Endometrial microvascular endothelial cells (primary cell): ENCODE results near the gene SNF8. TPM values are rescaled to one million over a fixed set of nuclear protein-coding genes. Genes with fewer than 3 reads are reported as not detected.
"Not testable (repeated sequence)": the region's sequence is repeated elsewhere in the genome, so short reads cannot be mapped to it uniquely, and the experiment has no call there.

Source experiments
- in situ Hi-C: cut with HindIII; loops from 2 replicates; pipeline ENCODE4 v1.10.0; 2017; ENCODE audit warnings: low sequenced_read_pairs, low pct_unique_long_range_greater_than_20kb; ENCODE audit errors: inconsistent ontology term
- total RNA-seq: library from RNA; depleted of rRNA; stranded (reverse); fragments of >200 nt; gene quantifications from one replicate; pipeline ENCODE4 v1.2.3, GENCODE V29; 2015; ENCODE audit errors: inconsistent ontology term

SNF8 gene
- total RNA-seq, 1 donor from 2014 or later: 134 TPM

GRCh38 chr17:48945261-48945651 lies 614 bp upstream of the SNF8 start:
- in situ Hi-C loops: not testable (repeated sequence)

GRCh38 chr17:48933035-48933434 lies 11.6 kb downstream of the SNF8 start:
- in situ Hi-C loops: no loop called here

DNA sequence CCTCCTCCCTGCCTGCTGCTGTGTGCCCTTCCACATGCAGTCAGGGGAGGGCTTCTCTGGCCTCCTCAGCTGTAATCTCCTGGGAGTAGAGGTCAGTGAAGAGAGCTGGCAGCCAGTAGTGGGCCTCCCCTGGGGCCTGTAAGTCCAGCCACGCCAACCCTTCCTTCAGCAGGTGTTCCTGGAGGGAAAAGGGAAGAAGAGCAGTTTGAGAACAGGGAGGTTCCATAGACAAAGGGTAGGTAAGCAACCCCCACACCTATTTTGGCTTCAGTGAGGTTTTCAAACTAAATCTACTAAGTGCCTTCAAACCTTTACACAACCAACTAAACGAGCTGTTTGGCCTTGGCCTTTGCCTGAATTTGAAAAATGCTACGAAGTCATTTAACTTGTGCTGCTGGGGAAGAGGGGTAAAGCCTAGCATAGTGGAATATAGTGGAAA lies 14.2 kb downstream of the SNF8 start:
- in situ Hi-C loops: no loop called here

GRCh38 chr17:48929812-48930165 lies 14.9 kb downstream of the SNF8 start:
- in situ Hi-C loops: no loop called here

GRCh38 chr17:48928876-48929811 lies 15.5 kb downstream of the SNF8 start:
- in situ Hi-C loops: no loop called here

DNA sequence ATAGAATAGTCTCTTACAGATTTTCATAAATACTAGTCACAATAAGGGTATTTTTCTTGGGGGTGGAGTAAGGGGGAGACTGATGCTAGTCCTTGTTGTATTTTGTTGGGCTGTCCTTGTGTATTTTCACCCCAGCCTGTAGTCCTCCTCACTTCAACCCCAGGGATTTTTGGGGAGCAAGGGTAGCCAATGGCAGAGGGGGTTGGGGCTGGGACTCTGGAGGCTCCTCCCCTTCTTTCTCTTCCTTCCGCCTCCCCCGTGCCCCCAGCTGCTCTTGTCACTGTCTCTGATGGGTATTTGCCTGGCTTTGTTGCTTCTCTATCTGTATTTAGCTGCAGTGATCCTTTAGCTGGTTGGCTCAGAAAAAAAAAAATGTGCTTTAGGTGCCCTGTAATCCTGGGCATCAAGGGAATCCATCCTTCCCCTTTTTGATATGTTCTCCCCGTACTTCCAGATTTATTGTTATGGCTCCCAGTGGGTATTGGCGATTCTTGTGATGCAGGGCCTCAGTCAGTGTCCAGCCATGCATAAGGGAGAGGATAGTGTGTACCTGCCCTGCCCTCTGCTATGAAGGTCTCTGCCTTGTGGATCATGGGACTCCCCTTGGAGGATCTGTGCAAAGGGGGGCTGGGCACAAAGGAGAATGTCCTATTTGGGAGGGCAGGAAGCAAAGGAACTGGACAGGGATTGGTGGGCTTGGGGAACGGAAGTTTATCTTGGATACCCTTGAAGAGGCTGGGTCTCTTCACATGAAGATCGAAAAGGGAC lies 16.5 kb downstream of the SNF8 start:
- in situ Hi-C loops: no loop called here

GRCh38 chr17:48925991-48926342 lies 18.7 kb downstream of the SNF8 start:
- in situ Hi-C loops: no loop called here

DNA sequence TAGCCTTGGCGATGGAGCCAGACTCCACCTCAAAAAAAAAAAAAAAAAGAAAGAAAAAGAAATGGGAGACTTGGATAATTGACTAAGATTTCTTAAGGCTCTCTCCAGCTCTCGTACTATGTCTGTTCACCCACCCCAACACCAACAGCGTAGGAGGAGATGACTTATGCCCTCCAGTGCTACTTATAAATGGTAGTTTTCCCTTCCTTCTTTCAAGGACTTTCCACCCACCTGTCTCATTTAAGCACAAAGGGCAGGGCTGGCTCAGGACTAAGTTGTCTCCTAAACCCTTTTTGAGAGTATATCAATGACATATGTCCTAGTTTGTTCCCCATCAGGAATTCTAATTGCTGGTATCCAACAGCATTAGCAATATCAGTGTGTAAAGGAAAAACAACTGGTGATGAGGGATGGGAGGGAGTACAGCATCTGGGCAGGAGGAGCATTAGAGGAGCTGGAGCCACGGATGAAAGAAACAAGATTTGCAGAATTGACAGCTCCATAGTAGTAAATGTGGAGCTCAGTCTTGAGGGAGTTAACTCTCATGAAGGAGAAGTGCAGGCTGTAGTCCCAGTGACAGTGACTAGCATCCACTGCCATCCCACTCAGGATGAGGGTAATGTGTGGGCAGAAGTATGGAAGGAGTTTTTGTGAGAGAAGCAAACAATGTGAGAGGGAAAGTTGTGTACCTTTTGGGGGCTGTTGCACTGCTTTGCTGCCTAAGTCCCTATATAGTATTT lies 19.2 kb downstream of the SNF8 start:
- in situ Hi-C loops: no loop called here

DNA sequence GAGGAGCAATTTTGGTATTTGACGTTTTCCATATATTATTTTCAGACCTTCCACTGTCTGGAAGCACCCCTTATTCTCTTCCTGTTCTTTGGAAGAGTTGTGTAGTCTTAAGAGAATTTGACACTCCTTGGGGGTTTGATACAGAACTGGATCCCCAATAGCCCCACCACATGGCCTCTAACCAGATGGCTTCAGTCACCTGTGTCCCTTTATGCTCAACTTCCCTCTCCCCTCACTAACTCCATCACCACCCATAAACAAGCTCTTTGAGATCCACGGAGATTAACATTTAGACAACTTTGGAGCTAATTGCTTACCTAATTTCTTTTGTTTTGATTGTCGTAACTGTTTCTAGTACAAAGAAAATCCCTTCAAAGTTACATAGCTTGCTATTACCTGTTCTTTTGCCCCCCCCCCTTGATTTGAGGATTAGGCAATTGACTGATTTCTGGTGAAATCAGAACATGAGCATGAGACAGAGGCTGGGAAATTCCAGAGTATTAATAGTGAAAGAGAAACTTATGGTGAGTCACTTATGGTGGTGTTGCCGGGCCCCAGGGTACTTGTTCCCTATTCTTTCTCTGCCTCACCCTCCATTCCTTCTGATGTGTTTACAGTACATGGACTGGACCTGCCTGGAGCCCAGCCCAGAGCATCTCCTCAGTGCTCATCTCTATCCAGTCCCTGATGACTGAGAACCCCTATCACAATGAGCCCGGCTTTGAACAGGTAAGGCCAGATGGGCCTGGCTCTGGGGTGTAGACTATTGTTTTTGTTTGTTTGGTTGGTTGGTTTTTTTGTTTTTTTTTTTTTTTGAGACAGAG lies 29.0 kb downstream of the SNF8 start:
- in situ Hi-C loops: loop anchor here (25.0 kb wide), 1 partner anchor 122 kb away; no protein-coding TSS in a partner anchor

DNA sequence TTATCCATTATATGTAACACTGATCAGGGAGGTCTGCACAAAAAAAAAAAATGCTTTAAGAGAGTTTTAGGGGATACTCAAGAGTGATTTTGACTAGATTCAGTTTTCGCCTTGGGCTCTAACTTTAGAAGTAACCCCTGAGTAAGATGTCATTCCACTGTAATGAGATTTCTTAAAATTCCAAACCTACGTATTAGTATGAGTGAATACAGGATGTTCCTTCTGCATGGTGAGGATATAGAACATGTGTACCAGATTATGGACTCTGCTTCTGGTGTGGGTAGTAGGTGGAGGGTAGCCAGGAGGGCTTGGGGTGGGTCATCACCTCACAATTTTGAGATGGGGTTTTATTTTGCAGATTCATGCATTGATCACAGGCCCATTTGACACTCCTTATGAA lies 32.2 kb downstream of the SNF8 start:
- in situ Hi-C loops: loop anchor here (25.0 kb wide), 1 partner anchor 125 kb away; no protein-coding TSS in a partner anchor

DNA sequence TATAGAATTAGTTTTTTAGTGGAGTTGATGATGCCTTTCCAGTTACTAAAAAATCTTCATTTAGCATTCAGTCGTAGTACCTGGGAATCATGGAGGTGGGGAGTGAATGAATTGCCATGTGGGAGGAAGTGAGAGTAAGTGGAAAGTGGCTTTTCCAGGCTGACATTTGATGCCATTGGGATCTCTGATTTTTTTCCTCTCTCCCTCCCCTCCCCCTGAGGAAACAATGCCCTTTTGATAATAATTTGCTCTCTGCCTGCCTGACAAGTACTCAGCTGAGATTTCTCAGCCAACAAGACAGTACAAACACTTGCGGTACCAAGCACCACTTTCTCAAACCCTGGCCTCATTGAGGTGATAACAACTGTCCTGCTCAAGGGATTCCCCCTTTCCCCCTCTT lies 34.3 kb downstream of the SNF8 start:
- in situ Hi-C loops: loop anchor here (25.0 kb wide), 1 partner anchor 127 kb away; no protein-coding TSS in a partner anchor

DNA sequence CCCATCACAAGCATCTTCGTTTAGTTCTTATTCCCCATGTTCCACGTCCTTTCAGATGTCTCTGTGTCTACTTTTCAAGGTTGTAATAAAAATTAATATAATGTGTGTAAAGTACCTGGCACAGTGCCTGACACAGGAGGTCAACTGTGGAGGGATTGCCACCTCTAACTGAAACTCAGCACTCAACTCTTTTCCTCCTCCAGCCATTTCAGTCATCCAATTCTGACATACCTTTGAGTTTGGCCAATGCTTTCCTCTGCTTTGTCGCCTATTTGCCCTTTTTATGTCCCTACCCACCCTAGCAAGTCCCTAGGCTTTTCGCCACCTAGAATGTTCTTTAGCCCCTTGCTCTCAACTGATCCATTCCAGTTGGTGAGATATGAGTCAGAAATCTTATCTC lies 34.9 kb downstream of the SNF8 start:
- in situ Hi-C loops: loop anchor here (25.0 kb wide), 1 partner anchor 128 kb away; no protein-coding TSS in a partner anchor

DNA sequence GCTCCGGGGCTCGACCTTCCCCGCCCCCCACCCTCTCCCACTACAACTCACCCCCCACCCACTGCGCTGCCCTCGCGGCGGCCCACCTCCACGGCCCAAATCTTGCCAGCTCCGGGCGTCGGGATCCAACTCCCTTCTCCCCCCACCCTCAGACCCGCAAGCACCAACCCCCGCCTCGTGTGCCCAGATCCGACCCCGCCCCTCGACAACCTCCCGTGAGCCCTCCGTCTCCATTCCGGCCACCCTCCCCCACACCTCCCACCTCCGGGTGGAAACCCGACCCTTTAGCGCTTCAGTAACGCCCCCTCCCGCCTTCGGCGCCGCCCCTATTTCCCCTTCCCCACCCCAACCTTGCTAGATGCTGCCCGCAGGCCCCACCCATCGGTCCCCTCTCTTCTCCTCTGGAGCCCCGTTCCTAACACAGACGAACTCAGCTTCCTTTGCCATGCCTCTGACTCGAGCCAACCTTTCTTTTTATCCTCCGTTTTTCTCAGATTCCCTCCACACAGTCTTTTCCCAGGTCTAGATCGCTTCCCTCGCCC lies 35.7 kb downstream of the SNF8 start:
- in situ Hi-C loops: loop anchor here (25.0 kb wide), 1 partner anchor 128 kb away; no protein-coding TSS in a partner anchor

DNA sequence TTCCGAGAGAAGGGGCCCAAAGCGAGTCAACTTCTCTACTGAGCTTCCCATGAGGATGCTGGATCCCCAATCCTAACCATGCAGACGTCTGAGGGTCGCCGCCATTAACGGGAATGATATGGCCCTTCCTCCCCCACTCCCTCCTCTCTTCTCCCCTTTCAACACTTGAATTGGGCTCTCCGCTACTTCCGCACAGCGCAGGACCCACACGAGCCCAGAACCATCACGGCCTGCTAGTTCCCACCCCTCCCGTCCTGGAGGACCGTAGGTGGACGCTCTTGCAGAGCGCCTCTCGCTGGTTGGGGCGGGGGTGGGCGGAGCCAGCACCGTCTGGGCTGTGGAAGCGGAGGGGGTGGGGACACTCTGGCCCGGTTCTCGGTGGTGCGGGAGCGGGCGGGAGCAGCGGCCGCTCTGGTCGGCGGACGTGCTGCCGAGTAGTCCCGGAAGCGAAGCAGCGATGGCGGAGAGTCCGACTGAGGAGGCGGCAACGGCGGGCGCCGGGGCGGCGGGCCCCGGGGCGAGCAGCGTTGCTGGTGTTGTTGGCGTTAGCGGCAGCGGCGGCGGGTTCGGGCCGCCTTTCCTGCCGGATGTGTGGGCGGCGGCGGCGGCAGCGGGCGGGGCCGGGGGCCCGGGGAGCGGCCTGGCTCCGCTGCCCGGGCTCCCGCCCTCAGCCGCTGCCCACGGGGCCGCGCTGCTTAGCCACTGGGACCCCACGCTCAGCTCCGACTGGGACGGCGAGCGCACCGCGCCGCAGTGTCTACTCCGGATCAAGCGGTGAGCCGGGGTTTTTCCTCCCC lies 36.4 kb downstream of the SNF8 start, which contains the start of gene UBE2Z:
UBE2Z (plus strand) TSS at position 361 of the 797 bp plus-strand sequence; CDS start at position 458, 97 bp downstream.
- in situ Hi-C loops: loop anchor here (25.0 kb wide), 1 partner anchor 129 kb away; no protein-coding TSS in a partner anchor

DNA sequence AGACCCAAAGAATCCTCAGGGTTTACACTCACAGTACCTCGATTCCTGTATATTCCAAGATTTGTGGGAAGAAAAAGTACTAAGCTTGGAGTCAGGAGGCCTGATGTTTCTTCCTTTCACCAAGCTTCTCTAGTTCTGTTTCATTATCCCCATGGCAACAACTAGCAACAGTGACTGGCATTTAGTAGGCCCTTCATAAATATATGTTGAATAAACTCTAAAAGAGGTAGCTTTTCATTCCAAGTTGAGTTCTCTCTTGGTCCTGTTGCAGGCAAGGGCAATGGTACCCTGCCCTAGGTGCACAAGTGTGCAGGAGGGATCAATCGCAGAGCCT lies 37.0 kb downstream of the SNF8 start:
- in situ Hi-C loops: loop anchor here (25.0 kb wide), 1 partner anchor 130 kb away; no protein-coding TSS in a partner anchor

DNA sequence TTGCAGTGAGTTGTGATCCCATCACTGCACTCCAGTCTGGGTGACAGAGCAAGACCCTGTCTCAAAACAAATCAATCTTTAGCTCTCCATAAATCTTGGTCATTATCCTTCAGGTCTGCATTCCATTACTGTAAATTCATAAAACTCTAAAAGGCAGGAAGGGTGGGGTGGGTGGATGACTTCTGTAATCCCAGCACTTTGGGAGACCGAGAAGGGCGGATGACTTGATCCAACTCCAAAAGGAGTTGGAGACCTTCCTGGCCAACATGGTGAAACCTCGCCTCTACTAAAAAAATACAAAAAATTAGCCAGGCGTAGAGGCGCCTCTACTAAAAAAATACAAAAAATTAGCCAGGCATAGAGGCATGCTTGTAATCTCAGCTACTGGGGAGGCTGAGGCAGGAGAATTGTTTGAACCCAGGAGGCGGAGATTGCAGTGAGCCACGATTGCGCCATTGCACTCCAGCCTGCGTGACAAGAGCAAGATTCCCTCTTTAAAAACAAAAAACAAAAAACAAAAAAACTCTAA lies 38.6 kb downstream of the SNF8 start:
- in situ Hi-C loops: loop anchor here (25.0 kb wide), 1 partner anchor 131 kb away; no protein-coding TSS in a partner anchor

- in situ Hi-C loops: loop anchor here (25.0 kb wide), 1 partner anchor 133 kb away; no protein-coding TSS in a partner anchor
Measured at GRCh38 chr17:48904428-48904827, 40.2 kb downstream of the SNF8 start.
